Amygdala (tissue), 56 donors: Measurements from ENCODE around the gene CDK6.
A peak's percentile ranks its signal among the peaks of the same experiment; 100 is the strongest.
"Not testable (repeated sequence)": the region's sequence is repeated elsewhere in the genome, so short reads cannot be mapped to it uniquely, and the experiment has no call there.

ENCODE experiments used
- DNase-seq, 56 donors: peaks; one replicate each; lab custom pipeline; 2025; lab: John Stamatoyannopoulos, UW

The CDK6 gene

GRCh38 chr7:92612501-92612900 is 223.9 kb downstream of the CDK6 start:
- no peak for DNase-seq

DNA sequence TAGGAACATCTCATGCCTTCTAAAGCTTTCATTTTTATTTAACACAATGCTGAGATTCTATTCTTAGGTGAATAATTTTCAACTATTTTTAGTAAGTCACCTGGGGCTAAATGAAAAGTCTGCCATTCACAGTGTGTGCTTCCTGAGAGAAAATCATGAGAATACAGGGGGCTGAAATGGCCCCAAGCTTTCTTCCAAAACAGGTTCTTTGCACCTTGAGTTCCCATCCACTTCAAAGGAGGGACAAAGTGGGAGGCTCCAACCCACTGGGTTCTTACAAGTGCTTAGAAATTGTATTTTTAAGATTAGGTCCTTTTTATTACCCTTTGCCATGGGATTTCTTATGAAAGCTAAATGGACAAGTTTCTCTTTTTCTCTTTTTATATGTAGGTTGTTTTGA is 224.6 kb downstream of the CDK6 start:
- DNase-seq: no peak

DNA sequence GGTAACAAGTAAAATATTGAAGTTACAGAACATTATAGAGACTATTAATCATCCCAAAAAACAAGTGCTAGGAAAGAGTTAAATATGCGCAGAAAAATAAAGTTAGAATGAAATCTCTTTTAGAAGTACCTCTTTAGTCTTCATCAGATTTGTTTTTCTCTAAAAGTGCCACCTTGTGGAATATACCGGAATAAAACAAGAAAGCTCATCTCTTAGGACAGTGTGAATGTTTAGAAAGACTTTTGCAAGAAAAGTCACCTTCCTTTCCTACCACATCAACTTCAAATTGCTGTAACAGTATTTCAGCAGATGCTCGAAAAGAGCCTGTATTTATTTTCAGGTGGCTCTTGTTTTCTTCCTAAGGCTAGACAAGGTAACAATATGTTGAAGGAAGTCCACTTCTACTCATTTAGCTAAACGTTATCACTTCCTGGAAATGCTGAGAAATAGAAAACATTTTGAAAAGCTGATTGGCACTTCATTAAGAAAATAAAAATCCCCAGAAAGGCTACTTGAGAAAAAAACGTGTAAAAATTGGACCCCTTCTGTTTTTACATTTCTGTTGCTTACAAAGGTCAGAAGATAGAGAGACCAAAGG is 226.4 kb downstream of the CDK6 start:
- DNase-seq: no peak

- DNase-seq: peak in 17 of 56 donors; percentile 2 to 48 (median 11)
Measured at GRCh38 chr7:92608380-92609322, 227.7 kb downstream of the CDK6 start.

DNA sequence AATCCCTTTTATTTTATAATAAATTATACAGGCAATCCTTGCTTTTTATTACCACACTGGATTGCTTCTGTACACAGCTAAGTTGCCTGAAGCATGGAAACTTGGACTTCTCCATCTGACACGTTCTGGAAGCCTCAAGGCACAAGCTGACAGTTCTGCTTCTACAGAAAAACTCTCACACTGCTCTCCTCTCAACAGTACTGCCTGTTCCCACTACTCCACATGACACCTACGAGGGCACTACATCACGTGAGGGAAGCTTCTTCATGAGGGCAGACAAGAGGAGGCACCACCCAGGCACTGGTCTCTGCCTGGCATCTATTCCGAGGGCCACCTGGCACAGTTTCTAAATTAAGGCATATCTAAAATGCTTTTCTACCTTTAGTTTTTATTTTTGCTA is 229.4 kb downstream of the CDK6 start:
- DNase-seq: no peak

- not testable (repeated sequence) for DNase-seq
Measured at GRCh38 chr7:92604517-92604916, 231.9 kb downstream of the CDK6 start.

DNA sequence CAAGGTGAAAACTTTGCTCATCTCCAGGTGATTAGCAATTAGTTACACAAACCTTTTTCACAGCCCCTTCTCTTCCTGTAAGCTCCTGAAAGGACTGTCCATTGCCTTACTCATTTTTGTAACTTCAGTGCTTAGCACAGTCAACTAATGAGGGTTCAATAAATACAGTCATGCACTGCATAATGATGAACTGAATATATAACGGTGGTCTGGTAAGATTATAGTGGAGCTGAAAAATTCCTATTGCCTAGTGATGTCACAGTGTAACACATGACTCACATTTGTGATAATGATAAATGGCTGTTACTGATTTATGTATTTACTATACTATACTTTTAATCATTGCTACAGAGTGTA is 233.3 kb downstream of the CDK6 start:
- no peak for DNase-seq

GRCh38 chr7:92602352-92603088 is 233.9 kb downstream of the CDK6 start:
- no peak for DNase-seq

- no peak for DNase-seq
Measured at GRCh38 chr7:92598310-92598981, 237.9 kb downstream of the CDK6 start.

- DNase-seq: no peak
Measured at GRCh38 chr7:92595281-92595680, 241.1 kb downstream of the CDK6 start.

DNA sequence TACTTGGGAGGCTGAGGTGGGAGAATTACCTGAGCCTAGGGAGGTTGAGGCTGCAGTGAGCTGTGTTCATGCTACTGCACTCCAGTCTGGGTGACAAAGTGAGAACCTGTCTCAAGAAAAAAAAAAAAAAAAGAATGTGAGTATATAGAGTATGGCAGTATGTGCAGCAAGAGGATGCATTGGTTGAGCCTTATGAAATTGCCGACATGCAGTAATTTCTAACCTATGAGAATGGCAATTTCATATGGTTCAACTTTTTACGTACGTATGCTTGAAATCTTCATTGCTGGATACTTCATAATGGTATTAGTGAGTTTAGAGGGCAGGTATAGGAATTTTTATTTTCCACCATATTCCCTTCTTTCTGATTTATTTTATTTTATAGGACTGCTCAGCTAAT is 241.6 kb downstream of the CDK6 start:
- DNase-seq: no peak

- peak in 1 of 56 donors; percentile 10 for DNase-seq
Measured at GRCh38 chr7:92590711-92591310, 245.6 kb downstream of the CDK6 start.

DNA sequence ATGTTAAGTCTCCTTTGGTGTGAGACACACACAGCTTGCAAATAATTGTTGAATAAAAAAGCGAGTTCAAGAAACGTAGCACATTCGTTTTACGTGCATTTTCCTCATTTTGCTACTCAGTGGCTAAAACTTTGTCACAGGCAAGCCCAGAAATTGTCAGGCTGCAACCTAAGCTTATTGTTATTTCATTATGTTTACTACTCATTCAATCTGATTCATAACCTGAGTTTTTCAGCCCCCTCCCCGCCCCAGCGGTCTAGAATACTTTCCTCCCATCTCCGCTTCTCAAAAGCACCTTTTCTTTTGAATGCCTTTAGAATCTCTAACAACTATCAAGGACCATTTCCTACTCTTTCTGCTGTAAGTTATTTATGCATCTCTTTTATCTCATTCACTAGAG is 247.3 kb downstream of the CDK6 start:
- DNase-seq: no peak

- no peak for DNase-seq
Measured at GRCh38 chr7:92588561-92588960, 247.8 kb downstream of the CDK6 start.

- DNase-seq: no peak
Measured at GRCh38 chr7:92586841-92587240, 249.5 kb downstream of the CDK6 start.

- no peak for DNase-seq
Measured at GRCh38 chr7:92586403-92586802, 250.0 kb downstream of the CDK6 start.

- no peak for DNase-seq
Measured at GRCh38 chr7:92584953-92585352, 251.4 kb downstream of the CDK6 start.

DNA sequence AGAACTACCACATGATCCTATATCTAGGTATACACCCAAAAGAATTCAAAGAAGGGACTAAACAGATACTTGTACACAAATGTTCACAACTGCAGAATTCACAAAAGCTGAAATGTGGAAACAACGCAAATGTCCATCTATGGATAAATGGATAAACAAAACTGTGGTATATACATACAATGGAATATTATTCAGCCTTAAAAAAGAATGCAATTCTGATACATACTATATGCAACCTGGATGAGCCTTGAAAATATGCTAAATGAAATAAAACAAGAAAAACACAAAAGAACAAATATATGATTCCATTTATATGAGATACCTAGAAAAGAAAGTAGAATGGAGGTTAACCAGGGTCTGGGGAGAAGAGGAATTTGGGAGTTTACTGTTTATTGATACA is 253.4 kb downstream of the CDK6 start:
- DNase-seq: no peak

DNA sequence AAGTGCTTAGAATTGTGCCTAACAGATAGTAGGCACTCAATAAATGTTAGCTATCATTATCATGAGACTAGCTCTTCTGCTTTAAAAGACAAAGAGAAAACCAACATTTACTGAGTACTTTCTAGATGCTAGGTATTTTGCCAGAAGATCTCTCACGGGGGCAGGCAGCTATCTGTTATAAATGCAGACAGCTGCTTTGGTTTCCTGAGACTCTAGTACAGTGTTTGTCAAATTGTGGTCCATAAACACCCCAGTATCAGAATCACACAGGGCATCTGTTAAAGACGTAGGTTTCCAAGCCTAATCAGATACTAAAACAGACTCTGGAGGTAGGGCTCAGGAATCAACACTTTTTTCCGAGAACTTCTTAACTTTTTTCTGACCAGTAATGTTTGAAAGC is 260.1 kb downstream of the CDK6 start:
- no peak for DNase-seq

DNA sequence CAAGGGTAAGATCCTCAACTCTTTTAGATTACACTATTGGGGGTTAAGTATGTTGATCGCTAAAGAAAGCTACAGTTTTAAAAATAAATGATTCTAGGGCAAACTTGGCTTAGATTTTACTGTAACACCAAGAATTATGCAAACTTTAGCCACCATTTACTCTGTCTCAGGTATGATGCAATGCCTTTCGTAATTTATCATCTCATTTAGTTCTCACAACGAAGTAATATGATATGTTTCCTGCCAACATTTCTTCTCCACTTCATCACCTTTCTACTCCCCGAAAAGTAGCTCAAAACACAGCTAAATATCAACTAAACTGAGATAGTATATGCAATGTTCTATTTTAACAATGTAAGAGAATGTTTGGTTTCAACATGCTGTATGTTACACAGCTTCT is 267.2 kb downstream of the CDK6 start:
- no peak for DNase-seq
